H9 (cell line): ENCODE results near the gene PDGFB. TPM values are rescaled to one million over a fixed set of nuclear protein-coding genes. Genes with fewer than 3 reads are reported as not detected.

ENCODE experiments used
- DNase-seq: peaks from one replicate; pipeline ENCODE4 v3.0.0-alpha.2; 2017
- H2AFZ ChIP-seq: one replicate; pipeline ENCODE4 v1.6.1; 2013; ENCODE audit warnings: mild to moderate bottlenecking, low read length, control low read depth, moderate library complexity
- H2AK5ac ChIP-seq: 2 replicates; pipeline ENCODE4 v1.6.1; 2013; ENCODE audit warnings: low read length, control low read depth, mixed read lengths; ENCODE audit not compliant: insufficient read length
- H2BK120ac ChIP-seq: one replicate; pipeline ENCODE4 v1.6.1; 2013; ENCODE audit warnings: low read depth, mild to moderate bottlenecking, low read length, control low read depth, inconsistent platforms; ENCODE audit not compliant: poor library complexity, severe bottlenecking
- H2BK12ac ChIP-seq: 2 replicates; pipeline ENCODE4 v1.6.1; 2013; ENCODE audit warnings: low read length, control low read depth, mixed read lengths, low read depth; ENCODE audit not compliant: insufficient read length
- H2BK15ac ChIP-seq: 2 replicates; pipeline ENCODE4 v1.6.1; 2013; ENCODE audit warnings: low read depth, low read length, control low read depth
- H2BK20ac ChIP-seq: one replicate; pipeline ENCODE4 v1.6.1; 2013; ENCODE audit warnings: low read depth, mild to moderate bottlenecking, low read length, control low read depth, inconsistent platforms; ENCODE audit not compliant: poor library complexity, severe bottlenecking
- H2BK5ac ChIP-seq: 2 replicates; pipeline ENCODE4 v1.6.1; 2013; ENCODE audit warnings: low read length, control low read depth, mixed read lengths; ENCODE audit not compliant: insufficient read length
- H3K14ac ChIP-seq: 2 replicates; pipeline ENCODE4 v1.6.1; 2013; ENCODE audit warnings: low read length, control low read depth; ENCODE audit not compliant: insufficient read depth
- H3K18ac ChIP-seq: 2 replicates; pipeline ENCODE4 v1.6.1; 2013; ENCODE audit warnings: low read depth, mild to moderate bottlenecking, mixed read lengths, low read length, control low read depth; ENCODE audit not compliant: insufficient read length
- H3K23ac ChIP-seq: 2 replicates; pipeline ENCODE4 v1.6.1; 2013; ENCODE audit warnings: low read length, control low read depth, mixed read lengths, low read depth; ENCODE audit not compliant: insufficient read length
- H3K23me2 ChIP-seq: 2 replicates; pipeline ENCODE4 v1.6.1; 2013; ENCODE audit warnings: low read depth, mild to moderate bottlenecking, mixed read lengths, low read length, control low read depth; ENCODE audit not compliant: insufficient read length, poor library complexity, severe bottlenecking
- H3K27ac ChIP-seq: 2 replicates; pipeline ENCODE4 v1.5.1; 2013; ENCODE audit warnings: low read length, control low read depth, mixed read lengths, low read depth; ENCODE audit not compliant: insufficient read length
- H3K27me3 ChIP-seq: 2 replicates; pipeline ENCODE4 v1.6.1; 2013; ENCODE audit warnings: low read length, control low read depth, inconsistent platforms; ENCODE audit not compliant: insufficient read depth
- H3K4ac ChIP-seq: 2 replicates; pipeline ENCODE4 v1.6.1; 2013; ENCODE audit warnings: low read depth, mild to moderate bottlenecking, control low read depth, inconsistent platforms, low read length, moderate library complexity
- H3K4me1 ChIP-seq: 2 replicates; pipeline ENCODE4 v1.6.1; 2013; ENCODE audit warnings: low read length, control low read depth, inconsistent platforms; ENCODE audit not compliant: insufficient read depth
- H3K4me2 ChIP-seq: 2 replicates; pipeline ENCODE4 v1.6.1; 2013; ENCODE audit warnings: low read length, control low read depth, mixed read lengths; ENCODE audit not compliant: insufficient read length, insufficient read depth
- H3K56ac ChIP-seq: 2 replicates; pipeline ENCODE4 v1.6.1; 2013; ENCODE audit warnings: low read depth, mild to moderate bottlenecking, mixed read lengths, low read length, control low read depth; ENCODE audit not compliant: insufficient read length
- H3K79me1 ChIP-seq: 2 replicates; pipeline ENCODE4 v1.6.1; 2013; ENCODE audit warnings: low read depth, mild to moderate bottlenecking, moderate library complexity, low read length, control low read depth, inconsistent platforms; ENCODE audit not compliant: insufficient read depth, poor library complexity, severe bottlenecking
- H3K79me2 ChIP-seq: 2 replicates; pipeline ENCODE4 v1.6.1; 2013; ENCODE audit warnings: low read length, control low read depth, inconsistent platforms; ENCODE audit not compliant: insufficient read depth
- H3K9ac ChIP-seq: 2 replicates; pipeline ENCODE4 v1.6.1; 2013; ENCODE audit warnings: low read length, control low read depth, mixed read lengths; ENCODE audit not compliant: insufficient read length; ENCODE audit errors: extremely low read depth
- H3K9me3 ChIP-seq: one replicate; pipeline ENCODE4 v1.6.1; 2013; ENCODE audit warnings: low read depth, low read length, inconsistent platforms; ENCODE audit not compliant: control insufficient read depth
- H3T11ph ChIP-seq: one replicate; pipeline ENCODE4 v1.6.1; 2013; ENCODE audit warnings: mild to moderate bottlenecking, low read length, control low read depth, inconsistent platforms
- H4K20me1 ChIP-seq: one replicate; pipeline ENCODE4 v1.6.1; 2013; ENCODE audit not compliant: control insufficient read depth, insufficient read length, insufficient read depth
- H4K5ac ChIP-seq: 2 replicates; pipeline ENCODE4 v1.6.1; 2013; ENCODE audit warnings: low read depth, mild to moderate bottlenecking, mixed read lengths, low read length, control low read depth; ENCODE audit not compliant: insufficient read length
- H4K8ac ChIP-seq: replicated peaks from 2 replicates; pipeline ENCODE4 v1.6.1; 2013; ENCODE audit warnings: low read length, control low read depth, mixed read lengths, low read depth; ENCODE audit not compliant: insufficient read length
- H4K91ac ChIP-seq: 2 replicates; pipeline ENCODE4 v1.6.1; 2013; ENCODE audit warnings: low read depth, mild to moderate bottlenecking, moderate library complexity, mixed read lengths, low read length, control low read depth; ENCODE audit not compliant: insufficient read length
- H3K27ac Mint-ChIP-seq, 3 experiments: 2 replicates in 2 of 3; 3 replicates in 1 of 3; pipeline ENCODE4 v1.8.0; 2020 to 2021; ENCODE audit warnings: mixed read lengths in 3 of 3, mild to moderate bottlenecking in 1 of 3, moderate library complexity in 1 of 3
- H3K27me3 Mint-ChIP-seq: 2 replicates; pipeline ENCODE4 v1.8.0; 2021; ENCODE audit warnings: low read depth, mild to moderate bottlenecking, moderate library complexity, mixed read lengths
- H3K36me3 Mint-ChIP-seq, 3 experiments: 2 replicates in 2 of 3; 3 replicates in 1 of 3; pipeline ENCODE4 v1.8.0; 2020 to 2021; ENCODE audit warnings: low read depth in 3 of 3, mixed read lengths in 3 of 3; ENCODE audit not compliant: insufficient read depth in 1 of 3
- H3K4me1 Mint-ChIP-seq, 2 experiments: 2 replicates each; pipeline ENCODE4 v1.8.0; 2020; ENCODE audit warnings: mixed read lengths in 2 of 2
- H3K4me3 Mint-ChIP-seq, 2 experiments: 2 replicates in 1 of 2; 3 replicates in 1 of 2; pipeline ENCODE4 v1.8.0; 2020 to 2021; ENCODE audit warnings: mild to moderate bottlenecking in 2 of 2, mixed read lengths in 2 of 2, moderate library complexity in 1 of 2
- H3K9me3 Mint-ChIP-seq, 2 experiments: 2 replicates in 1 of 2; 3 replicates in 1 of 2; pipeline ENCODE4 v1.8.0; 2020; ENCODE audit warnings: mild to moderate bottlenecking in 2 of 2, mixed read lengths in 2 of 2, moderate library complexity in 1 of 2
- WGBS: extraction: QIAGEN DNeasy Blood & Tissue Kit; methylation state at CpG from one replicate; pipeline ENCODE4 v1.1.7; 2013; ENCODE audit warnings: missing lambda C conversion rate, low lambda C conversion rate, mixed read lengths; ENCODE audit not compliant: insufficient read length; ENCODE audit errors: extremely low coverage; 5-methylcytosine and 5-hydroxymethylcytosine counted together
- total RNA-seq: library from RNA; stranded (reverse); gene quantifications from 2 replicates; pipeline ENCODE4 v1.2.1, GENCODE V29; 2021
- TF ChIP-seq, protein P1 (sequence below): fragments of 200-600 bp; sonication (generic); conservative IDR thresholded peaks from 3 replicates; pipeline ENCODE4 v1.8.0; 2021; ENCODE audit warnings: antibody characterized with exemption, mild to moderate bottlenecking

The PDGFB gene
- total RNA-seq, 1 experiment from 2014 or later = 6.1 TPM

DNA sequence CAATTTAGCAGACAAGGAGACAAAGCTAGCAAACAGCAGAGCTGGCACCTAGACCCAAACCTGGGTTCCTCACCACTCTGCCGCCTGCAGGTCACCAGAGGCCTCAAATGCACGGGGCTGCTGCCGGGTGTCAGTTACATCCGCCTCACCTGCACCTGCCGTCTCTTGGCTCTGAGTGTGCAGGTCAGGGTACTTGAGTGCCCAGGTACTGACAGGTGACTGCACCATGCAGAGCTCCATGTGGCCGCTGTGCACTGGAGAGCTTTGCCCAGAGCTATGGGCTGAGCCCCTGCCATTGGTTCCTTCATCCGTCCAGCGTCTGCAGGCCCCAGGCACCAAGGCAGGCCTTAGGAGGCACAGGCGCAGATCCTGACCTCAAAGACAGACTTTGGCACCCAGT lies 35.0 kb downstream of the PDGFB start:
- Mint-ChIP-seq H3K36me3 (peaks cover 0 to 1% (median 0%) of the 10 kb centered on the region in 3 experiments; a peak in 1 of 7 replicates), H3K27me3 (peaks cover 2% of the 10 kb centered on the region; the same call in 1 of the 2 replicates), H3K4me3 (no peak overlapping the region), H3K4me1 (peaks cover 29 to 31% of the 10 kb centered on the region in 2 experiments), H3K27ac (peak overlapping the region in 1 of 3 experiments; percentile 59; a peak in 1 of 7 replicates), H3K9me3 (no peaks in the 10 kb centered on the region; a peak in 2 of 5 replicates)
- Histone ChIP-seq H2BK5ac (no peak overlapping the region), H2BK15ac (no peak overlapping the region), H3K9ac (no peak overlapping the region), H3K9me3 (no peaks in the 10 kb centered on the region), H2BK120ac (no peak overlapping the region), H3K79me2 (no peaks in the 10 kb centered on the region), H4K91ac (no peak overlapping the region), H4K20me1 (no peaks in the 10 kb centered on the region), H3K18ac (no peak overlapping the region), H3K4me1 (peaks cover 9% of the 10 kb centered on the region; the same call in 1 of the 2 replicates), H2BK20ac (no peak overlapping the region), H2AK5ac (no peak overlapping the region), H2BK12ac (no peak overlapping the region), H3K27ac (no peak overlapping the region), H4K5ac (no peak overlapping the region), H3K14ac (no peak overlapping the region; the same call in 1 of the 2 replicates), H3K4me2 (no peak overlapping the region), H3K56ac (no peak overlapping the region), H3K27me3 (no peaks in the 10 kb centered on the region), H3T11ph (no peak overlapping the region), H4K8ac (no peak overlapping the region), H3K23me2 (no peaks in the 10 kb centered on the region), H2AFZ (no peak overlapping the region), H3K4ac (no peak overlapping the region), H3K23ac (no peak overlapping the region), H3K79me1 (no peaks in the 10 kb centered on the region)
- peak; percentile 53 for DNase-seq
- no CpG with 5 or more reads among the region's 9 CpGs for WGBS
- TF ChIP-seq, protein P1, sequence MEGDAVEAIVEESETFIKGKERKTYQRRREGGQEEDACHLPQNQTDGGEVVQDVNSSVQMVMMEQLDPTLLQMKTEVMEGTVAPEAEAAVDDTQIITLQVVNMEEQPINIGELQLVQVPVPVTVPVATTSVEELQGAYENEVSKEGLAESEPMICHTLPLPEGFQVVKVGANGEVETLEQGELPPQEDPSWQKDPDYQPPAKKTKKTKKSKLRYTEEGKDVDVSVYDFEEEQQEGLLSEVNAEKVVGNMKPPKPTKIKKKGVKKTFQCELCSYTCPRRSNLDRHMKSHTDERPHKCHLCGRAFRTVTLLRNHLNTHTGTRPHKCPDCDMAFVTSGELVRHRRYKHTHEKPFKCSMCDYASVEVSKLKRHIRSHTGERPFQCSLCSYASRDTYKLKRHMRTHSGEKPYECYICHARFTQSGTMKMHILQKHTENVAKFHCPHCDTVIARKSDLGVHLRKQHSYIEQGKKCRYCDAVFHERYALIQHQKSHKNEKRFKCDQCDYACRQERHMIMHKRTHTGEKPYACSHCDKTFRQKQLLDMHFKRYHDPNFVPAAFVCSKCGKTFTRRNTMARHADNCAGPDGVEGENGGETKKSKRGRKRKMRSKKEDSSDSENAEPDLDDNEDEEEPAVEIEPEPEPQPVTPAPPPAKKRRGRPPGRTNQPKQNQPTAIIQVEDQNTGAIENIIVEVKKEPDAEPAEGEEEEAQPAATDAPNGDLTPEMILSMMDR = 0 out of 3 replicates have a peak, but pooled peaks have one; percentile 17
